Activated T-cell treated with anti-CD3 and anti-CD28 coated beads for 1 hour (primary cell): ENCODE results near the gene AKAP6.

Source experiments
- DNase-seq: peaks from one replicate; pipeline ENCODE4 v3.0.0-alpha.2; 2020; ENCODE audit warnings: low read depth

The AKAP6 gene

DNA sequence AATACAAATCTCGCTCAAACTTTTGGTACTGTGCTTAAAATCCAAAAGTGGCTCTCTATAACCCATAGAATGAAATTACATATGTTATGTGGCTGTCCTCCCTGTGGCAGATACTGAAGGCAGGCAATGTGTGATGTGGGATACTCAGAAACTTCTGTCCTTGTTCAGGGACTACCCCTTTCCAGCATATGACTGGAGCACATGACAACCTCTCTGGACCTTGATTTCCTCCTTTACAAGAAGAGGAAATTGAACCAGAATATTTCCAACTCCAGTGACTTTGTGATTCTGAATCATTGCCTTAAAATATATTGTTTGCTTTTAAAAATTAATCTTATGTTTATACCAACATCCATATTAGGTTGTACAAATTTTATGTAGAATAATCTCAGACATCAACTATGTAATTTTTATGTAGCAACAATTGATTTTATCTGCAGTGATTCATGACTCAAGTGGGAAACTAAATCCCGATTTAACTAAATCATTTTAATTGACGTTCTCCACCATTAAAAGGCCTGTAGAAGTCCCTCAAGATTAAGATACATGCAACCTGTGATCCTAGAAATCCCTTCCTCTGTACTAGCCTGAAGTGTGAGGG is 162.4 kb downstream of the AKAP6 start:
- no peak for DNase-seq

DNA sequence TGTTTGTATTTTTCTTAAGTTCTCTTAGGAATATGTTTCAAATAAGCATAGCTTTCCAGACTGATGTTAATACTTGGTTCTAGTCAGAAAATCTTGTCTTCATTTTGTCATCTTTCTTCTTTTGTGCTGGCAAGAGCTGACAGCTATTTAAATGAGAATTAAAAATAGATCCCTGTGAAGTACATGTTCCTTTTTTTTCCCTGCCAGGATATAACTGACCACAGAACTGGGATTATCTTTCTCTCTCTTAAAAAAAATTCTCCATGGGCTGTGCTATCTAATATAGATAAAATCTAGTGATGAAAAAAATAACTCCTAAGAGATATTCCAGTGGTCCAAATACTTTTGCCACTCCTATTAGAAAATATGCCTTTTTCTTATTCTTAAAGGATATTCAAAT is 163.4 kb downstream of the AKAP6 start:
- DNase-seq = no peak

DNA sequence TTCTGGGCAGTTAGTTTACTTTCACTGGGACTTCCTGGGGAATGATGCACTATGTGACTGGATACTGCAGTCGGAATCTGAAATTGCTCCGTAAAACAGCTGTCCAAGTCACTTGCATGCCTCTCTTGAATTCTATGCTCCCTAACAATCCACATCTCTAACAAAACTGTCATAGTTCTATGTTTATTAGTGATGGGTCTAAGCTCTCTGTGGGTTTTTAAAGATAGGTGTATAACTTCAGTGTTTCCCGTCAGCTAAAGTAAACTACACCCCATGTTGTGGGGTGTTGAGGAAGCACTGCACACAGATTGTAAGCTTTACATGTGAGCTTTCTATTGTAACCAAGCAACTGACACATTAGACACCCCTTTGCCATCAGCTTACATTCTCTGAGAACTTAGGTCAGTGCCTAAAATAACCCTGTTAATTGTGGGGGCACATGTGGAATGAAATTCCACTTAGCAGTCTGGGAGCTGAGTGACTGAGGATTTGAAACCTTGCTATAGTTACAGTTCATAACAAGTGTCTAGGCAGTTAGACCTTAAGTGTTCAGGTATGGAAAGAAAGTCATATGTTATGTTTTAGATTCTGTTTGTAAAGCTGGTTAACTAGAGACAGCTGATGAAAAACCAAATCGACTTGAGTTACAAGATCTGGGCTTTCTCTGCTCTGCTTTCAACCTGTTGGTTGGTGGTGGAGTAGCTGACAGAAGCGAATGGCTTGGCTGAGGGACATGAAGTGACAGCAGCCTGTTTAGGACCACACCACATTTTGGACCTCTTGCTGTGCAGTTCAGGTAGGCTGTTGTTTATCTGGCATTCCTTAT is 165.7 kb downstream of the AKAP6 start:
- no peak for DNase-seq

DNA sequence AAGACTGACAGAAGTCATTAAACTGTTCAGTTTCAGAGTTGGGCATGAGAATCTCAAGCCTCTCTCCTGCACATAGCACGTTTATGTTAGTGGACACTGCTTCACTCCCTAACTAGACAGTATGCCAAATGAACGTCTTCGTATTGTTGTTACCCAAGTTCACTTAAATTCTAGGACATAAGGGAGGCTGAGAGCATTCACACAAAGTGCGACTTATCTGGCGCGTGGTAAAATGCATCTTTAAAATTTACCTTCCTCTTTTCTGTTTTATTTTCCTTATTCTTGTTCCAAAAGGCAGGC is 166.3 kb downstream of the AKAP6 start:
- no peak for DNase-seq

DNA sequence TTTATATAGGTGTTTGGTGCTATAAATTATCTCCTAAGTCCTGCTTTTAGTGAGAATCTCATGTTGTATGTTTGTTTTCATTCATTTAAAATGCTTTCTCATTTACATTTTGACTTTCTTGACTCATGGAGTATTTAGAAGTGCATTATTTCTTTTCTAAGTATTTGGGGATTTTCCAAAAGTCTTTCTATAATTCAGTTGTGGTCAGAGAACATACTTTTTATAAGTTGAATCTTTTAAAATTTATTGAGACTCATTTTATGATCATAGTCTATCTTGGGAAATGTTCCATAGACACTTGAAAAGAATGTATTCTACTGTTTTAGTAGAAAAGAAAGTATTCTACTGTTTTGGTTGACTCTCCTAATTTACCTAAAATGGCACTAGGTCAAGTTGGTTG is 168.2 kb downstream of the AKAP6 start:
- no peak for DNase-seq

DNA sequence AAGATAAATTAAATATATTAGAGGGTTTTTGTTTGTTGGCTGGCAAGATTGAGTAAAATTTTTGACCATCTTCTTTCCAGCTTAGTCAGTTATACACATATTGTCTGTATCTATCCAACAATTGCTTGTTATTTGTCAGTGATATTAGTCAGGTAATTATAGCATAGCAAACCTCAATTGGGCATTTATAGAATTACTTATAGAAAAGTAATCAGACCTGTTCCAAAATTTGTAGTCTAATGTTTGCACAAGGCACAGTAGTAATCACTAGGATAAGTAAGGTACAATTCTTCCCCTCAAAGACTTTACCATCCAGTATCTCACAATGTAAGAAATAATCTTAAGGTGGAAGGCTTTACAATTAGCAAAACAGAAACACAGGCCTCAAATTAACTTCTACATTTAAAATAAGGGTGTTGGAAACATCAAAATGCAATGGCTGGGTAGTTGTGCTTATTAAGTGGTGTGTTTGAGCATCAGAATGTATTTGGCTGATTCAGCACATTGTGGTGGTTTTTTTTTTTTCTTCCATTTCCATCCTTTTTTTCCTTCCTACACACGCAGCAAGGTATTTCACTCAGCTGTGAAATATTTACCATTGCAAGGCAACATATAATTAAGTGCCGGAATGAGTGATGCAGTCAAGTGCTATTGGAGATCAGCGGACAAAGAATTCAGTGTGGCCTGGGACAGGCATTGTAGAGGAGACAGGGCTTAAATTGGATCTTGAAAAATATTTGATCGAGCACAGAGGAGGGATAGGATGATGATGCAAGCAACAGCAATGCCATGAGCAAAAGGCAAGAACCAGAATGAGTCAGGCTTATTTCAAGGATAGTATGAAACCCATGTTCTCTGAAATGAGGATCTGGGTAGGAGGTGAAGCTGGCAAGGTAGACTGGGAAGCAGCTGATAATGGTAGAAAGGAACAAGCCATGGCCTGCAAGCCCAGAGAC is 178.2 kb downstream of the AKAP6 start:
- DNase-seq = no peak

DNA sequence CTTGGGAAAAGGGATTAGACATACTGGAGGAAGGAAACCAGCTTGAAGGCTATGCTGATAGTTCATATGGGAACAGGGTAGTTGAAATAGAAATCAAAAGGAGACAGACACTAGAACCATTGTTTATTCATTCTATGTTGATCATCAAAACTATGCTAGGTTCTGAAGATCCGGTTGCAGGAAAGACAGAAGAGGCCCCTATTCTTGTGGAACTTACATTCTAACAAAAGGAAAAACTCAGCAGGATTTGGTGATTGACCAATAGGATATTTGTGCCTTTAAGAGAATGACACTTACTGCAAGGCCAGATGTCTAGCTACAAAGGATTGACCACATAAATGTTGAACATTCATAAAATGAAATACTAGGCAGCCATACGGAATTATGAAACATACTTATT is 179.2 kb downstream of the AKAP6 start:
- DNase-seq = no peak

DNA sequence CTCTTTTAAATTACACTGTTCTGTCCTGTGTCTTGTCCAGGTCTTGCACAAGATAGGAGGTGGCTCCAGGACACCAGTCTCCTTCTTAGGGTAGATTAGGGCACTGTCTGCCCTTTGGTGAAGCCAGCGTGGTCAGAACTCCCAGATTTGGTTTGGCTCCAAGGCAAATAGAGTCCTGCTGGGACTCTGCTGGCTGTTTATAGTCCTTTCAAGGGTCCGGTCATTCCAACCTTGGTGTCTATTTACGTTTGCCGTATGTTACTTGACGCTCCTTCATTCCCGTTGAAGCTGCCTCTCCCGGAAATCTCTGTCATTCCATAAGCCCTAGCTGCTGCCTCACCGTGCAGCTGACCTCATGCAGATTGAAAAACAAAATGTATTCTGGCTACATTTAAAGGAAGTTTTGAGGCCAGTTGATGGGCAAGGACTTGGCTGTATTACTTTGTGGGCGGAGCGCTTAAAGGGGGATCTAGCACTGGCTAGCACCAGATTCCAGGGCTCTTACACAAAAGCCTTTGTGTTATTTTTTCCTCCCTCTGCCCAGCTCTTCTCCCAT is 180.6 kb downstream of the AKAP6 start:
- DNase-seq = no peak

DNA sequence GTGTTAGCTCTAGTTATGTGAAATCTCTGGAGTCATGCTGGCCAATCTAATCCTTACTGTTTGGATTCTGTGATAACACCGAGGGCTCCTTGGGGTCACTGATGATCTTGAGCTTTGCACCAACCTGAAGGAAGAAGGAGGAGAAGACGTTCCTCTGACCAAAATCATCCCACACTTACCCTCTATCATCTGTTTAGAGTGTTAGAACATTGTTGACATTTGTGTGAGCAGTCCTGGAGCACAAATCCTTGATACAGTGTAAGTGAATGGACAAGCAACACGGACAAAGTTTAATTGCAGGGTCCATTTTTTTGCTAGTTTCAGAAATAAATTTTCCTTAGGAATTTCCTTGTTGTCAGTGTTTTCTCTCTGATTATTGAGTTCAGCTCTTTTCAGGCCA is 181.7 kb downstream of the AKAP6 start:
- DNase-seq = no peak

DNA sequence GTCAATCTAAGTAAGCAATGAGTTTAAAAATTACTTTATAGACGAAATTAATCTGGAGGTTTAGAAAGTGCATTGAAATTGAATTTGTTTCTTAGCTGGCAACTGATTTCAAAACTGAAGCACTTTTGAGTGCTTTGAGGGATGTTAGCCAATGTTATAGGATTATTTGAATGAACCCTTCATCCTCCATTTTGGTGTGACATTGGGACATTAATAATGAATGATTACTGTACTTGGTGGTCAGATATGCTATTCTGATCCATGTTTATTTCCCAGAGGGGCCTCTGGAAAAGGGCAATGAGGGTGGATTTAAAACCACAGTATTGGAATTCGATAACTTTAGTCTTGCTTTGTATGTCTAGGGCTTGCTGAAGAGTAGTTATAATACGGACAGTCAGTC is 183.2 kb downstream of the AKAP6 start:
- DNase-seq = no peak

DNA sequence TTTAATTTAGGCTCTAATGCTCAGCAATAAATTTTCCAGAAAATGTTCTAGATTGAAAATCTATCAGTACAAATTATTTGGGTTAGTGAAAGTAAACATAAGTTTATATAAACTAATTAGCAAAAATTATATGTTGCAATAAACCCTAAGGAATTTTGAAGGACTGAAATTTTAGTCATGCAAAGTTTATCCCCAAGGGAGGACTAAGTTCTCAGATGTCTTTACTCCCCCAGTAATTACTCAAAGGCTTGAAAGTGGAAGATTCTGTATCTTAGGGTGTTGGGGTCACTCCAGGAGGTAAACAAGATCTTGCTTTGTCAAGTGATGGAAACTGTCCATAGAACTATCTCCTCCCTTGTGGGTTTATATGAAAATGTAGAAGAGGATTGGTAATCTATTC is 183.7 kb downstream of the AKAP6 start:
- DNase-seq = no peak

DNA sequence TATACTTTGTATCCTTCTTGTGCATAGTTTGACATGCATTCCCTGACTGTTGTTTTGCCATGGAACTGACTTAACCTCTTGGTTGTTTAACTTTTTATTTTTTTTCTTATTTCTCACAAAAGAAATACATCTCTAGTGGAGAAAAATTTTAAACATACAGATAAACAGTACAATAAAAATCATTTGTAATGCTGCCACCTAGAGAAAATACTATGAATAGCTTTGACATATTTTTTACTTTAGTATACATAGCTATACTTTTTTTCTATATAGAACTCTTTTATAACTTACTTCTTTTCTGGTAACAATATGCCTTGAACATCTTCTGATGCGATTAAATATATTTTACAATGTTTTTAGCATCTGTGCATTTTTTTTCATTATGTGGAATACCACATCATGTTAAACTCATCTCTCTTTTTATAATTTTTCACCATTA is 184.5 kb downstream of the AKAP6 start:
- no peak for DNase-seq

DNA sequence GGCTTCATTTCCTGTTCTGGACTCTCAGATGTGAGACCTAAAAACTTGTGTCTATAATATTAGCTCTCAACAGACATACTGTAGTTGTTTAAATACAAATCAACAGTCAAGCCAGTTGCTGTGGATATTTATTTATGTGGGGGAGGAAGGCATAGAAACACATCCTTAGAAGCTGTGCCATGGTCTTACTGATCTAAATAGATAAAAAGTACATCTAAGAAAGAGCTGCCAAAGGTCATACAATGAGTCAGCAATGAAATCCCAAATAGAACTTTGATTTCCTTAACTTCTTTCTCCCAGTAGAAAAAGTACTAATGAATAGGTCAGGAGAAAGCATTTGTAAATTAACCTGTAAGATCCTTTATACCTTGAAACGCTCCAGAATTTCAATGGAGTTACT is 185.1 kb downstream of the AKAP6 start:
- no peak for DNase-seq

DNA sequence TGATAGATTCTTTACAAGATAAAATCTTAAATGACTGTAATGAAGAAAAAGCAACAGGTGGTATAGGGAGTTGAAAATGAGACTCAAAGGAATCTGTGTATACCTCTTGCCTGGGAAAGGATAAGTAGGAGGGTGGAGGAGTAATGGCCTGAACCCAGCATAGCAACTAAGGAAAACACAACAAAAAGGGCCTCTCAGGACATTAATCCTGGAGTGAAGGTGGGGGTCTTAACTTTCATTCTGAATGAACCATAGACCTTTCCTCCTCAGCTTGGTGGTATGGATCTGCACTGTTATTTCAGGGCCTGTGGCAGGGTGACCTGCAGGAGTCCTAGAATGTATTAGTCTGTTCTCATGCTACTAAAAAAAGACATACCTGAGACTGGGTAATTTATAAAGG is 185.6 kb downstream of the AKAP6 start:
- DNase-seq = no peak

DNA sequence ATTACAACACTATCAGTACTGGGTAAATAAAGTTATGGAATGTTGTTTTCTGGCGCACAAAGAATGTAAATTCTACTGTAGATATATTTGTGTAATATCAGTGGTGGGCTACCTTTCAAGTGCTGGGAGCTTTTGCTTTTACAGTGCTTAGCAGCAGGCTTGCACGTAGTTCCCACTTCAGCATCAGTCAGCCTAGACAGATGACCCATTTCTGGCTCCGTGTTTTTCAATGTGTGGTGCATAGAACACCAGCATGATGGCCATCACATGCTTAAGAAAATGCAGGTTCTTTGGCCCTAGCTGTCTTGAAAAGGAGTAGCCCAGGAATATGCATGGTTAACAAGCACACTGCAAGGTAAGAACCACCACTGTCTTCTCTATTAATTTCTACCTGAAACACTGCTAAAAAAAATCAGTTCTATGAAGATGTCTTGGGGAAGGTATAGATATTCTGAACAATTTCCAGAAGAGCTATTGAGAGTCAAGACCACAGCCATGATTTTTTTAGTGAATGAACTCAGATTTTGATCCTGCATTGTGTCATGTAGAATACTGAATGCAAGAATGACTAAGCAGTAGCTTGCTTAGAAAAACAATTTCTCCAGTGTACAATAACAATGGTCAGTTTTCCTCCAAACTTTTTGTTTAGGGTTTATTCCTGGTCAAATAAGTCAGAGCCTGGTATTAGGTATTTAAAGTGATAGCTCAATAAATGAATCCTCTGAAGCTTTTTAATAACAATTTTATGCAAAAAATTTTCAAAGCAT is 195.7 kb downstream of the AKAP6 start:
- no peak for DNase-seq

DNA sequence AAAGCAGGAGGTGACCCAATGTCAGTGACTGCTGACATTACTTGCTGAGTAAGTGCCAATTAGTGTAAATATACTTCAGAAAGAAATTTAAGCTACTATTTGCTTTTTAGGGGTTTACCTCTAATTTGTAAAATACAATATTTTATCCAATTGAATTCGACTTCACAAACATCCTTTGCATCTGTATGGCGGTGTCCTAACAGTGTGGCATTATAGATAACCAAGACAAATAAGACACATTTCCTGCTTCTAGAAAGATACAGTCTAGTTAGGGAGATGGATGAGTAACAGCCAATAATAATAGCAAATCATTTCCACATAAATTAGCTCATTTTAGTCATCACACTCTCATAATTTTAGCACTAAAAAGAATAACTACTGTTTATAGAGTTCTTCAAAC is 196.5 kb downstream of the AKAP6 start:
- DNase-seq = no peak

DNA sequence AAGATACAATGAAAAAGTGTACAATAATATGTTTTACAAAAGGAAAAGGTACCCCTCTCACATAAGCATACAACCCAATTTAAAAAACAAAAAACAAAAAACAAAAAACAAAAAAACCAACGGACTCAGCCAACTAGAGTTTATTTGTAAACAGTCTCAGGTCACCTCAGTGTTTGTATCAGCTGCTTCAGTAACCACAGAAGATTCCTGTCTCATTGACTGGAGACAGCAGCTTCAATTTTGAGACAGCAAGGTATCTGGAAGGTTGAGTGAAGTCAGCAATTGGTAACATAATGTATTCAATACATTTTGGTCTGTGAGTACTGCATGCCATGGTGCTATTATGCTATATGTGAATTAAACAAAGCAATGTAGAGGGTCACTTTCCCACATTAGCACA is 201.7 kb downstream of the AKAP6 start:
- no peak for DNase-seq

DNA sequence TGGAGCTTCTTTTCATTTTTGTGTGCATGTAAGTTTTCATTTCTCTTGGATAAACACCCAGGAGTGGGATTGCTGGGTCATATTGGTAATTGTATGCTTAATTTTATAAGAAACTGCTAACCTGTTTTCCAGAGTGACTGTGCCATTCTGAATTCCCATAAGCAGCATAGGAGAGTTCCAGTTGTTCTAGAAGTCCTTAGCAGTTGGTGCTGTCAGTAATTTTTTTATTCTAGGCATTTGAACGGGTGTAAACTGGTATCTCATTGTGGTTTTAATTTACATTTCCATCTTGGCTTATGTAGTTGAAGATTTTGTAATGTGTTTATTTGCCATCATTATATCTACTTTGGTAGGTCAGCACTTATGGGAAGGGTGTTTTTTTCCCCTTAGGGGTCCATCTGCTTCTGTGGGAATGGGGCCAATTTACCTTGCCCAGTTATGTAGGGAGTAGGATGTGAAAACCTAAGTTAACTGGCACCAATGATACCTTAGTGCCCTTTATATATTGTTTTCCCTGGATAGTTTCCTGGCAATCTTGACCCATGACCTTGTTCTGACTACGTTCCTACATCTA is 202.9 kb downstream of the AKAP6 start:
- DNase-seq = no peak

DNA sequence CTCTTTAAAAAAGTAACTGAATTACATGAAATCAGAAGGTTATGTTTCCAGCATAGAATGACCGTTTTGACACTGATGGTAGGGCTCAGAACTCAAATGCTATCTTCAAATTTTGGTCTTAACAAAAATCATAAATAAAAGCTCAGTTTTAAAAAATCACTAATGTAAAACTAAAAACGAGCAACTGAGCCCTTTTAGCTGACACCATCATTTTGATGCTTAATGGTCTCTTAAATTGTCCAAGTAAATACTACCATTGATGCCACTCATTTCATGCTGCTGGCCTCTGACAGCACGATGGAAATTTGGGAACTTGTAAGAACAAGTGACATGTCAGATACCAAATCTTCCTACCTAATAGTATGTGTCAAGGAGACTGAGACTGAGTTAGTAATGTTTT is 205.0 kb downstream of the AKAP6 start:
- no peak for DNase-seq

DNA sequence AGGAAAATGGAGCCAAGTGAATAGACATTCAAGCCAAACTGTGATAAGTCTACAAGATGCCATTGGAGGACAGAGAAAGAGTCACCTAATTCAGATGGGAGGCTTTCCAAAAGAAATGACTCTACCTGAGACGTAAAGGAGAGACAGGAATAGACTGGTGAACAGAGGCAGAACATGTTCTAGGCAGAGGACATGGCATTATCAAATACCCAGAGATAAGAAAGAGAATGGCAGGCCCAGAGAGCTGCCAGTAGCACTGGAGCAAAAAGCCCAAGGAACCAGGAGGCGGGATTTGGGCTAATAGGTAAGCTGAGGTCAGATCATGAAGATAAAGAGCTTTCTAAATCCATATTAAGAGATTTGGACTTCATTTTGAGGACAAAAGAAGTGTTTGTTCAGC is 207.1 kb downstream of the AKAP6 start:
- DNase-seq = no peak

DNA sequence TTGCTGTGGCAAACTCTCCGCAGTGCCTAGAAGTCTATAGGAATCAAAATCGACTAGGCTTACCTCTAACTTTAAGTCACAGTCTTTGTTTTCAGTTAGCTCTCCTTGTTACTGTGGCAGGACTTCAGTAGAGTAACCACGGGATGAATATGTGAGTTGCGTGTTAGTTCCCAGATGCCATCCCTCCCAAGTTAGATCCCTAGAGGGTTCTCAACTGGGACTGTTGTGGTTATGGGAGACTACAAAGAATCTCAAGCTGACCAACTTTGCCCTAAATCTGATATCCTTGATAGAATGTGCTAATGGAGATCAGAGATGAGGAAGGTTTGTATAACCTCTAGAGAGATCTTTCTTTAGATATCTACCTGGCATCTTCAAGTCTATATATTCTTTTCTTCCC is 208.1 kb downstream of the AKAP6 start:
- no peak for DNase-seq

DNA sequence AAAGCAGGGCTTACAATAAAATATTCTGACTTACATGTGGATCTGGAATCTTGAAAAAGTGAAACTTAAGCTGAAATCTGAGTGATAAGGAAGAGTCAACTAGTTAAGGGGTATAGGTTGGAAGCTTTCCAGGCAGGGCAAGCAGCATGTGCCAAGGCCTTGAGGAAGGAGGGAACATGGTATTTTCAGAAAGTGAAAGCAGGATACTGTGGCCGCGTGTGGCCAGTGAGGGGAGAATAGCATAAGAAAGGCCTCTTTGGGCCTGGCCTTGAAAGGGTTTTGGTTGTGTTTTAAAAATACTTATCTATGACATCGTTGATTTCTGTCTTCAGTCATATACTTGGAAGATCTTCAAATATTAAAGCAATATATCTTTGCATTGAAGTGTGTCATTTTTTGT is 213.4 kb downstream of the AKAP6 start:
- DNase-seq = no peak
